Endodermal cell (in vitro differentiated cells): ENCODE data around the gene LMAN2L. TPM values are rescaled to one million over a fixed set of nuclear protein-coding genes. Genes with fewer than 3 reads are reported as not detected.

Experiments
- DNase-seq: peaks from one replicate; pipeline ENCODE4 v3.0.0-alpha.2; 2017
- H3K27ac ChIP-seq: 2 replicates; pipeline ENCODE4 v1.5.1; 2013; ENCODE audit warnings: mild to moderate bottlenecking, low read depth, low read length, moderate library complexity
- H3K27me3 ChIP-seq: 2 replicates; pipeline ENCODE4 v1.6.1; 2013; ENCODE audit warnings: mild to moderate bottlenecking, low read length, moderate library complexity; ENCODE audit not compliant: insufficient read depth, control insufficient read depth, poor library complexity, severe bottlenecking
- H3K36me3 ChIP-seq: 2 replicates; pipeline ENCODE4 v1.7.0; 2013; ENCODE audit warnings: mild to moderate bottlenecking, low read length, moderate library complexity; ENCODE audit not compliant: control insufficient read depth, insufficient read depth
- H3K4me1 ChIP-seq: one replicate; pipeline ENCODE4 v1.7.0; 2013; ENCODE audit warnings: low read length; ENCODE audit not compliant: control insufficient read depth, insufficient read depth
- H3K4me3 ChIP-seq: 2 replicates; pipeline ENCODE4 v1.5.1; 2013; ENCODE audit warnings: mild to moderate bottlenecking, low read length, moderate library complexity
- H3K9ac ChIP-seq: 2 replicates; pipeline ENCODE4 v1.6.1; 2013; ENCODE audit warnings: mild to moderate bottlenecking, low read length, moderate library complexity; ENCODE audit not compliant: poor library complexity, severe bottlenecking; ENCODE audit errors: extremely low read depth
- H3K9me3 ChIP-seq: 2 replicates; pipeline ENCODE4 v1.6.1; 2013; ENCODE audit warnings: mild to moderate bottlenecking, low read length, moderate library complexity; ENCODE audit not compliant: control insufficient read depth
- H3K27ac Mint-ChIP-seq: 2 replicates; pipeline ENCODE4 v1.8.0; 2020; ENCODE audit warnings: mixed read lengths
- H3K27me3 Mint-ChIP-seq: 2 replicates; pipeline ENCODE4 v1.8.0; 2021; ENCODE audit warnings: mild to moderate bottlenecking, mixed read lengths; ENCODE audit not compliant: insufficient read depth
- H3K36me3 Mint-ChIP-seq: 2 replicates; pipeline ENCODE4 v1.8.0; 2020; ENCODE audit warnings: low read depth, mixed read lengths
- H3K4me1 Mint-ChIP-seq: 2 replicates; pipeline ENCODE4 v1.8.0; 2020; ENCODE audit warnings: mixed read lengths
- H3K4me3 Mint-ChIP-seq: 2 replicates; pipeline ENCODE4 v1.8.0; 2020; ENCODE audit warnings: mild to moderate bottlenecking, moderate library complexity, mixed read lengths
- H3K9me3 Mint-ChIP-seq: 2 replicates; pipeline ENCODE4 v1.8.0; 2020; ENCODE audit warnings: mild to moderate bottlenecking, mixed read lengths
- WGBS, 2 experiments: methylation state at CpG; one replicate each; pipeline versions ENCODE4 v1.1.5 to v1.1.7; 2013; ENCODE audit warnings: missing lambda C conversion rate in 2 of 2, mixed read lengths in 1 of 2; ENCODE audit not compliant: insufficient coverage in 1 of 2, insufficient read length in 1 of 2; 5-methylcytosine and 5-hydroxymethylcytosine counted together
- total RNA-seq, 2 donors: library from RNA; stranded (reverse); fragmentation: NEBNext Ultra II Directional in 1 of 2; extraction: Animal tissue kit (Norgen Biotek cat#: 25700) in 1 of 2; gene quantifications; 2 replicates in 1 of 2; 3 replicates in 1 of 2; pipeline ENCODE4 v1.2.1, GENCODE V29; 2021
- TF ChIP-seq, protein P1 (sequence below): fragments of 200-600 bp; sonication (generic); conservative IDR thresholded peaks from 2 replicates; pipeline ENCODE4 v1.5.0; 2021; ENCODE audit warnings: antibody characterized with exemption, mild to moderate bottlenecking

Gene LMAN2L
- total RNA-seq, 2 donors from 2014 or later, result 24.4 to 30.4 TPM

GRCh38 chr2:96683972-96684820 is 55.7 kb downstream of the LMAN2L start:
- WGBS, 2 experiments, result 91 to 92% methylated on average over 12 to 13 of the region's 13 CpGs
- Histone ChIP-seq H3K4me3 (no peak overlapping the region), H3K9me3 (no peaks in the 10 kb centered on the region), H3K9ac (no peak overlapping the region), H3K27ac (no peak overlapping the region), H3K36me3 (no peaks in the 10 kb centered on the region), H3K27me3 (no peaks in the 10 kb centered on the region), H3K4me1 (peaks cover 8% of the 10 kb centered on the region)
- Mint-ChIP-seq H3K9me3 (no peaks in the 10 kb centered on the region), H3K4me3 (no peak overlapping the region), H3K27ac (no peak overlapping the region), H3K4me1 (peaks cover 11% of the 10 kb centered on the region), H3K36me3 (no peaks in the 10 kb centered on the region), H3K27me3 (no peaks in the 10 kb centered on the region)
- TF ChIP-seq, protein P1, sequence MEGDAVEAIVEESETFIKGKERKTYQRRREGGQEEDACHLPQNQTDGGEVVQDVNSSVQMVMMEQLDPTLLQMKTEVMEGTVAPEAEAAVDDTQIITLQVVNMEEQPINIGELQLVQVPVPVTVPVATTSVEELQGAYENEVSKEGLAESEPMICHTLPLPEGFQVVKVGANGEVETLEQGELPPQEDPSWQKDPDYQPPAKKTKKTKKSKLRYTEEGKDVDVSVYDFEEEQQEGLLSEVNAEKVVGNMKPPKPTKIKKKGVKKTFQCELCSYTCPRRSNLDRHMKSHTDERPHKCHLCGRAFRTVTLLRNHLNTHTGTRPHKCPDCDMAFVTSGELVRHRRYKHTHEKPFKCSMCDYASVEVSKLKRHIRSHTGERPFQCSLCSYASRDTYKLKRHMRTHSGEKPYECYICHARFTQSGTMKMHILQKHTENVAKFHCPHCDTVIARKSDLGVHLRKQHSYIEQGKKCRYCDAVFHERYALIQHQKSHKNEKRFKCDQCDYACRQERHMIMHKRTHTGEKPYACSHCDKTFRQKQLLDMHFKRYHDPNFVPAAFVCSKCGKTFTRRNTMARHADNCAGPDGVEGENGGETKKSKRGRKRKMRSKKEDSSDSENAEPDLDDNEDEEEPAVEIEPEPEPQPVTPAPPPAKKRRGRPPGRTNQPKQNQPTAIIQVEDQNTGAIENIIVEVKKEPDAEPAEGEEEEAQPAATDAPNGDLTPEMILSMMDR, result no peak
- peak; percentile 42 for DNase-seq

- TF ChIP-seq, protein P1, result no peak
- no peak overlapping the region for H3K27ac Mint-ChIP-seq
- H3K27me3 Mint-ChIP-seq, result no peaks in the 10 kb centered on the region
- H3K4me1 Mint-ChIP-seq, result peaks cover 11% of the 10 kb centered on the region
- no peaks in the 10 kb centered on the region for H3K36me3 Mint-ChIP-seq
- peaks cover 8% of the 10 kb centered on the region for H3K4me1 ChIP-seq
- H3K9me3 Mint-ChIP-seq, result no peaks in the 10 kb centered on the region
- H3K27ac ChIP-seq, result no peak overlapping the region
- WGBS, 2 experiments, result 94 to 97% methylated on average over 3 to 4 of the region's 5 CpGs
- H3K27me3 ChIP-seq, result no peaks in the 10 kb centered on the region
- no peaks in the 10 kb centered on the region for H3K9me3 ChIP-seq
- H3K4me3 ChIP-seq, result no peak overlapping the region
- no peak overlapping the region for H3K9ac ChIP-seq
- no peaks in the 10 kb centered on the region for H3K36me3 ChIP-seq
- no peak for DNase-seq
- H3K4me3 Mint-ChIP-seq, result no peak overlapping the region
Measured at GRCh38 chr2:96683307-96683706, 56.6 kb downstream of the LMAN2L start.

GRCh38 chr2:96681540-96681939 is 58.3 kb downstream of the LMAN2L start:
- H3K27me3 Mint-ChIP-seq, result no peaks in the 10 kb centered on the region
- peaks cover 8% of the 10 kb centered on the region for H3K4me1 ChIP-seq
- H3K9me3 ChIP-seq, result no peaks in the 10 kb centered on the region
- DNase-seq, result no peak
- H3K9me3 Mint-ChIP-seq, result no peaks in the 10 kb centered on the region
- H3K36me3 Mint-ChIP-seq, result no peaks in the 10 kb centered on the region
- TF ChIP-seq, protein P1, result no peak
- H3K4me3 ChIP-seq, result no peak overlapping the region
- WGBS, 2 experiments, result 80 to 92% methylated on average over 2 to 4 of the region's 4 CpGs
- H3K36me3 ChIP-seq, result no peaks in the 10 kb centered on the region
- H3K4me1 Mint-ChIP-seq, result peaks cover 11% of the 10 kb centered on the region
- H3K27me3 ChIP-seq, result no peaks in the 10 kb centered on the region
- H3K4me3 Mint-ChIP-seq, result no peak overlapping the region
- no peak overlapping the region for H3K27ac ChIP-seq
- no peak overlapping the region for H3K9ac ChIP-seq
- H3K27ac Mint-ChIP-seq, result no peak overlapping the region
